HepG2 (cell line): ENCODE results near the gene APC2. TPM values are rescaled to one million over a fixed set of nuclear protein-coding genes. Genes with fewer than 3 reads are reported as not detected.

ENCODE experiments used
- ADNP ChIP-seq: sonication (generic); formaldehyde crosslinking; IDR thresholded peaks from 2 replicates; pipeline ENCODE4 v1.4.0; 2020; ENCODE audit warnings: missing genetic modification reagents
- CAMTA2 ChIP-seq: sonication (generic); formaldehyde crosslinking; IDR thresholded peaks from 2 replicates; pipeline ENCODE4 v1.4.0; 2020; ENCODE audit warnings: mild to moderate bottlenecking, missing genetic modification reagents, borderline replicate concordance
- HOXA9 ChIP-seq: sonication (generic); formaldehyde crosslinking; IDR thresholded peaks from 2 replicates; pipeline ENCODE4 v1.8.1; 2022; ENCODE audit warnings: missing genetic modification reagents, mild to moderate bottlenecking, moderate library complexity, borderline replicate concordance
- LCORL ChIP-seq, 2 experiments: fragments of 450-650 bp in 1 of 2; sonication (generic) in 1 of 2; formaldehyde crosslinking in 1 of 2; IDR thresholded peaks; 2 replicates each; pipeline versions ENCODE4 v1.5.0 to v1.6.1; 2017 to 2020; ENCODE audit warnings: antibody characterized with exemption in 1 of 2, missing genetic modification reagents in 1 of 2
- PTBP1 ChIP-seq: fragments of 200-400 bp; formaldehyde crosslinking; IDR thresholded peaks from 2 replicates; pipeline ENCODE4 v1.6.1; 2018; ENCODE audit warnings: low read length, low read depth; ENCODE audit not compliant: poor library complexity, severe bottlenecking
- SIN3B ChIP-seq: fragments of 150-350 bp; IDR thresholded peaks from 2 replicates; pipeline ENCODE4 v1.6.1; 2014; ENCODE audit warnings: low read length
- SP2 ChIP-seq: sonication (generic); formaldehyde crosslinking; IDR thresholded peaks from 2 replicates; pipeline ENCODE4 v1.5.1; 2020; ENCODE audit warnings: mild to moderate bottlenecking, missing genetic modification reagents
- TCF7L2 ChIP-seq: IDR thresholded peaks from 2 replicates; pipeline ENCODE4 v1.6.1; 2011; ENCODE audit warnings: mild to moderate bottlenecking, low read depth, low read length, moderate library complexity
- ZKSCAN1 ChIP-seq: fragments of 150-350 bp; IDR thresholded peaks from 2 replicates; pipeline ENCODE4 v1.6.1; 2014; ENCODE audit warnings: low read length
- ZNF350 ChIP-seq: sonication (generic); formaldehyde crosslinking; IDR thresholded peaks from 2 replicates; pipeline ENCODE4 v1.4.0; 2020; ENCODE audit warnings: mild to moderate bottlenecking, low read depth, missing genetic modification reagents, borderline replicate concordance
- ZNF589 ChIP-seq: sonication (generic); formaldehyde crosslinking; conservative IDR thresholded peaks from 2 replicates; pipeline ENCODE4 v1.8.0; 2022; ENCODE audit warnings: mild to moderate bottlenecking, moderate library complexity, missing genetic modification reagents
- ZNF629 ChIP-seq: sonication (generic); formaldehyde crosslinking; conservative IDR thresholded peaks from 2 replicates; pipeline ENCODE4 v1.5.0; 2020; ENCODE audit warnings: missing genetic modification reagents
- polyA plus RNA-seq, 8 experiments: library from polyadenylated mRNA; depleted of rRNA in 3 of 8; stranded (reverse) in 7 of 8; unstranded in 1 of 8; fragments of >200 nt; fragmentation: Illumina TruSeq in 4 of 8; extraction: Trizol in 4 of 8; gene quantifications; 2 replicates each; pipeline versions ENCODE4 v1.2.1 to v1.2.3, GENCODE V29; 2011 to 2016; ENCODE audit warnings: low read depth in 4 of 8, missing spikeins in 1 of 8, mixed read lengths in 1 of 8; ENCODE audit not compliant: insufficient read depth in 1 of 8
- total RNA-seq, 5 experiments: library from RNA; depleted of rRNA; stranded (reverse); fragments of >200 nt; fragmentation: Illumina TruSeq; extraction: Trizol; gene quantifications; 2 replicates each; pipeline ENCODE4 v1.2.3, GENCODE V29; 2016; ENCODE audit warnings: low read depth in 1 of 5
- TF ChIP-seq, protein P1 (sequence below): sonication (generic); formaldehyde crosslinking; conservative IDR thresholded peaks from 2 replicates; pipeline ENCODE4 v1.8.0; 2022; ENCODE audit warnings: mild to moderate bottlenecking, moderate library complexity, missing genetic modification reagents
- TF ChIP-seq, protein P2 (sequence below): sonication (generic); formaldehyde crosslinking; IDR thresholded peaks from 2 replicates; pipeline ENCODE4 v1.4.0; 2020; ENCODE audit warnings: missing genetic modification reagents, borderline replicate concordance
- TF ChIP-seq, protein P3 (sequence below): sonication (generic); formaldehyde crosslinking; IDR thresholded peaks from 2 replicates; pipeline ENCODE4 v1.5.0; 2020; ENCODE audit warnings: missing genetic modification reagents
- TF ChIP-seq, protein P4 (sequence below): sonication (generic); formaldehyde crosslinking; IDR thresholded peaks from 2 replicates; pipeline ENCODE4 v1.9.0; 2022; ENCODE audit warnings: low read depth, missing genetic modification reagents

Gene APC2
- total and polyA plus RNA-seq, 2 of the 13 experiments (the other 11 are each of a cell fraction or from before 2014, with no cell fraction given) = 0.08 to 0.22 TPM

DNA sequence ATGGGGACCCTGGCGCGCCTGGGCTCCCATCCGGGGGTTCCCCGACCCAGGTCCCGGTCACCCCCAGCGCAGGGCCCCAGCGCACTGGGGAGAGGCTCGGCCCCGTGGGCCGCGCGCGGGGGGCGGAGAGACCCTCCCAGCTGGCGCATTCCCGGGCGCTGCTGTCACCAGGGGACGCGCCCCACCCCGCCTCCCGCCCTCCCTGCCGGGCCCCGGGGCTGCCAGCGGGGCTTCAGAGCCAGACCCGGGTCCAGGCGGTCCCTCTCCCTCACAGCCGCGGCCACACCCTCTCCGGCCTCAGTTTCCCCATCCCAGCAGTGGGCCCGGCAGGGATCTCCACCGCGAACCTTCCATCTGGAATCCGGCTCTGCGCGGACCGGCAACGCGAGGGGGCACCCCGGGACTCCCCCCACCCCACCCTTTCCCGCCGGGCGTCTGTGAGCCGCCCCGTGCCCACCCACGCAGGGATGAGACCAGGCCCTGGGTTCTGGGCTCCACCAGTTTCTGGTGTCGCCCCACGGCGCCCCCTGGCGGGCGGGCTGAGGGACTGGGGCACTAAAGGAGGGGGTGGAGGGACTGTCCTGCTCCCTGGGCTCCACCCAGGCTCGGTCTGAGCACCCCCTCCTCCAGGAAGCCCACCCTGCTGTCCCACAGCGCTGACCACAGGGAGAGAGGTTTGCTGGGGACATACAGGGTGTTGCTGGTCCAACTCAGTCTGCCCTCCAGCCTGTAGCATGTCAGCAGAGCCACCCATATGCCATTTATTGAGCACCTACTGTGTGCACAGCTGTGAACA, 63.8 kb downstream of the APC2 start (continued):
- TF ChIP-seq HOXA9 (CRISPR knock-in tag) = no peak
- no peak for TF ChIP-seq PTBP1
- TF ChIP-seq, protein P1, sequence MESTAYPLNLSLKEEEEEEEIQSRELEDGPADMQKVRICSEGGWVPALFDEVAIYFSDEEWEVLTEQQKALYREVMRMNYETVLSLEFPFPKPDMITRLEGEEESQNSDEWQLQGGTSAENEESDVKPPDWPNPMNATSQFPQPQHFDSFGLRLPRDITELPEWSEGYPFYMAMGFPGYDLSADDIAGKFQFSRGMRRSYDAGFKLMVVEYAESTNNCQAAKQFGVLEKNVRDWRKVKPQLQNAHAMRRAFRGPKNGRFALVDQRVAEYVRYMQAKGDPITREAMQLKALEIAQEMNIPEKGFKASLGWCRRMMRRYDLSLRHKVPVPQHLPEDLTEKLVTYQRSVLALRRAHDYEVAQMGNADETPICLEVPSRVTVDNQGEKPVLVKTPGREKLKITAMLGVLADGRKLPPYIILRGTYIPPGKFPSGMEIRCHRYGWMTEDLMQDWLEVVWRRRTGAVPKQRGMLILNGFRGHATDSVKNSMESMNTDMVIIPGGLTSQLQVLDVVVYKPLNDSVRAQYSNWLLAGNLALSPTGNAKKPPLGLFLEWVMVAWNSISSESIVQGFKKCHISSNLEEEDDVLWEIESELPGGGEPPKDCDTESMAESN (CRISPR knock-in tag) = no peak
- peak; percentile 70 for TF ChIP-seq ZNF629 (CRISPR knock-in tag)
- no peak for TF ChIP-seq TCF7L2
- TF ChIP-seq, protein P2, sequence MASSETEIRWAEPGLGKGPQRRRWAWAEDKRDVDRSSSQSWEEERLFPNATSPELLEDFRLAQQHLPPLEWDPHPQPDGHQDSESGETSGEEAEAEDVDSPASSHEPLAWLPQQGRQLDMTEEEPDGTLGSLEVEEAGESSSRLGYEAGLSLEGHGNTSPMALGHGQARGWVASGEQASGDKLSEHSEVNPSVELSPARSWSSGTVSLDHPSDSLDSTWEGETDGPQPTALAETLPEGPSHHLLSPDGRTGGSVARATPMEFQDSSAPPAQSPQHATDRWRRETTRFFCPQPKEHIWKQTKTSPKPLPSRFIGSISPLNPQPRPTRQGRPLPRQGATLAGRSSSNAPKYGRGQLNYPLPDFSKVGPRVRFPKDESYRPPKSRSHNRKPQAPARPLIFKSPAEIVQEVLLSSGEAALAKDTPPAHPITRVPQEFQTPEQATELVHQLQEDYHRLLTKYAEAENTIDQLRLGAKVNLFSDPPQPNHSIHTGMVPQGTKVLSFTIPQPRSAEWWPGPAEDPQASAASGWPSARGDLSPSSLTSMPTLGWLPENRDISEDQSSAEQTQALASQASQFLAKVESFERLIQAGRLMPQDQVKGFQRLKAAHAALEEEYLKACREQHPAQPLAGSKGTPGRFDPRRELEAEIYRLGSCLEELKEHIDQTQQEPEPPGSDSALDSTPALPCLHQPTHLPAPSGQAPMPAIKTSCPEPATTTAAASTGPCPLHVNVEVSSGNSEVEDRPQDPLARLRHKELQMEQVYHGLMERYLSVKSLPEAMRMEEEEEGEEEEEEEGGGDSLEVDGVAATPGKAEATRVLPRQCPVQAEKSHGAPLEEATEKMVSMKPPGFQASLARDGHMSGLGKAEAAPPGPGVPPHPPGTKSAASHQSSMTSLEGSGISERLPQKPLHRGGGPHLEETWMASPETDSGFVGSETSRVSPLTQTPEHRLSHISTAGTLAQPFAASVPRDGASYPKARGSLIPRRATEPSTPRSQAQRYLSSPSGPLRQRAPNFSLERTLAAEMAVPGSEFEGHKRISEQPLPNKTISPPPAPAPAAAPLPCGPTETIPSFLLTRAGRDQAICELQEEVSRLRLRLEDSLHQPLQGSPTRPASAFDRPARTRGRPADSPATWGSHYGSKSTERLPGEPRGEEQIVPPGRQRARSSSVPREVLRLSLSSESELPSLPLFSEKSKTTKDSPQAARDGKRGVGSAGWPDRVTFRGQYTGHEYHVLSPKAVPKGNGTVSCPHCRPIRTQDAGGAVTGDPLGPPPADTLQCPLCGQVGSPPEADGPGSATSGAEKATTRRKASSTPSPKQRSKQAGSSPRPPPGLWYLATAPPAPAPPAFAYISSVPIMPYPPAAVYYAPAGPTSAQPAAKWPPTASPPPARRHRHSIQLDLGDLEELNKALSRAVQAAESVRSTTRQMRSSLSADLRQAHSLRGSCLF (CRISPR knock-in tag) = no peak
- TF ChIP-seq SIN3B = no peak
- TF ChIP-seq ZNF350 = 0 out of 2 replicates have a peak, but pooled peaks have one; percentile 34
- no peak for TF ChIP-seq CAMTA2 (CRISPR knock-in tag)
- TF ChIP-seq LCORL (IDR thresholded peaks at IDR 0.05) = no peak
- peak; percentile 54; the same call in 1 of the 2 replicates for TF ChIP-seq LCORL (CRISPR knock-in tag; IDR thresholded peaks at IDR 0.05)
- TF ChIP-seq, protein P3, sequence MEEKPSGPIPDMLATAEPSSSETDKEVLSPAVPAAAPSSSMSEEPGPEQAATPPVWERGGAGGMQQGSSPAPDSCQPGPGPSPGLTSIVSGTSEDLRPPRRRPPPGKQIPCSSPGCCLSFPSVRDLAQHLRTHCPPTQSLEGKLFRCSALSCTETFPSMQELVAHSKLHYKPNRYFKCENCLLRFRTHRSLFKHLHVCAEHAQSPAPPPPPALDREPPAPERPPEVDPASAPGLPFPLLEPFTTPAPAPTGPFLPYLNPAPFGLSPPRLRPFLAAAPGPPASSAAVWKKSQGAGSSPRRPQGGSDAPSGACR (CRISPR knock-in tag) = 0 out of 2 replicates have a peak, but pooled peaks have one; percentile 56
- TF ChIP-seq ADNP (CRISPR knock-in tag) = peak; percentile 77
- no peak; the same call in 1 of the 2 replicates for TF ChIP-seq SP2 (CRISPR knock-in tag)
- TF ChIP-seq, protein P4, sequence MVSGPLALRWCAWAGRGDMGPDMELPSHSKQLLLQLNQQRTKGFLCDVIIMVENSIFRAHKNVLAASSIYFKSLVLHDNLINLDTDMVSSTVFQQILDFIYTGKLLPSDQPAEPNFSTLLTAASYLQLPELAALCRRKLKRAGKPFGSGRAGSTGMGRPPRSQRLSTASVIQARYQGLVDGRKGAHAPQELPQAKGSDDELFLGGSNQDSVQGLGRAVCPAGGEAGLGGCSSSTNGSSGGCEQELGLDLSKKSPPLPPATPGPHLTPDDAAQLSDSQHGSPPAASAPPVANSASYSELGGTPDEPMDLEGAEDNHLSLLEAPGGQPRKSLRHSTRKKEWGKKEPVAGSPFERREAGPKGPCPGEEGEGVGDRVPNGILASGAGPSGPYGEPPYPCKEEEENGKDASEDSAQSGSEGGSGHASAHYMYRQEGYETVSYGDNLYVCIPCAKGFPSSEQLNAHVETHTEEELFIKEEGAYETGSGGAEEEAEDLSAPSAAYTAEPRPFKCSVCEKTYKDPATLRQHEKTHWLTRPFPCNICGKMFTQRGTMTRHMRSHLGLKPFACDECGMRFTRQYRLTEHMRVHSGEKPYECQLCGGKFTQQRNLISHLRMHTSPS (CRISPR knock-in tag) = no peak
- TF ChIP-seq ZNF589 (CRISPR knock-in tag) = no peak
- TF ChIP-seq ZKSCAN1 = peak; percentile 76
